Fibroblast of upper back skin (primary cell): ENCODE results near the gene EPB41L4B.
"Not testable (repeated sequence)": the region's sequence is repeated elsewhere in the genome, so short reads cannot be mapped to it uniquely, and the experiment has no call there.

Experiments used
- DNase-seq: peaks from one replicate; pipeline ENCODE4 v3.0.0-alpha.2; 2013

Gene EPB41L4B

DNA sequence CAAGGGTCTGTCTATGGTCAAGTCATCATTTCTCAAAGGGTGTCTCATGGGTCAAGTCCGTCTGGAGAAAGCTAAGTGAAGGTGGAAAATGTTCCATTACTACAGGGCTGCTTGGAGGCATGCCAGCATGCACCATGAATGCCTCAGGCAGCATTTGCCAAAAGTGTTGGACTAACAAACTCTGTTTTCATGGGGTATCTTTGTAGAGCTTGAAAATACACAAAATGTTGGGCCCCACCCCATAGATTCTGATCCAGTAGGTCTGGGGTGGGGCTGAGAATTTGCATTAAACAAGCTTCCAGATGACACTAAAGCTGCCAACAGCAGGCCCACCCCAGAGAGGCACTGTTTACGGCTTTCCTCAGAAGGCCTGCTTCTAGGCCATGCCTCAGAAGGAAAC is 78.8 kb downstream of the EPB41L4B start:
- no peak for DNase-seq

DNA sequence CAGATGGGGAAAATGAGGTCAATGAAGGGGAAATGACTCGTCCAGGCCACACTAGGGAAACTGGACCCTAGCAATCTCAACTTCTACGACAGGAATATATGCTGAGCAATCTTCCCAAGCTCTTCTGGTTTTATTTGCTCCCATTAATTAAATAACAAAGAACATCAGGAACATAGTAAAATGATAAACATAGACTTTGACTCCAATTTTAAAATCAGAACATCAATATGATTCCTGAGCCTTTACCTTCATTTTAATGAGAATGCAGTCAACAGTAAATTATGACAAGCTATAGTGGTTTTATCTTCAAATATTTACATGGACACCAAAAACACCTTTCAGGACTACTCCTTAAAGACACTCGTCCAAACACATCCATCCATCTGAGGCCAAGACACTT is 79.7 kb downstream of the EPB41L4B start:
- DNase-seq = no peak

DNA sequence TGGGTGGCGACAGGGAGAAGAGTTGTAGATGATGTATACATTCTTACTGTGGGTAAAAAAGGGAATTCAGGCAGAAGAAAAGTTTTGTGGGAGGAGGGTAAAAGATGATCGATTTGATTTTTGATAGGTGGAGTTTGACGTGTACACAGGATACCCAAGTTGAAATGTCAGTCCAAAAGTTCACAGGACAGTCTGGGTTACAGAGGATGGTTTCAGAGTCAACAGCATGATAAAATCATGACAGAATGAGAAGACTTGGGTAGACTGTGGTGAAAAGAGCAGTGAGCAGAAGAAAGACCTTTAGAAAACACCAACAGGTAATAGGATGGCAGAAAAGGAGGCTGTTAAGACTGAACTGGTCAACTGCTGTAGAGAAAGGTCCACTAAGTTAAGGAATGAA is 81.6 kb downstream of the EPB41L4B start:
- no peak for DNase-seq

DNA sequence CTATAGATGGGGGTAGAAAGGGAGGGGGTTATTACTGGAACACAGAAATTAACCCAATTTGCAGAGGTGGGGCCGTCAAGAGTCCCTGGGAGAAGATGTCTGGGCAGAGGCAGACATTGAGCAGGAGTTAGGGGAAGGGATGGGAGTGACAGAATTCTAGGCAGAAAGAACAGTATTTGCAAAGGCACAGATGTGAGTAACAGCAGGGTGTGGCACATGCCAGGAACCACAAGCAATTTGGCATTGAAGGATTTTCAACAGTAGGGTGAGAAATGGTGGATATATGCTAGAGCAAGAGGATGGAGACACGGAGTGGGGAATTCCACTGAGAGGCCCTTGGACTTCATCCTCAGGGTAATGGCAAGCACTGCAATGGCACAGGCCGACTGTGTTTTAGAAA is 82.2 kb downstream of the EPB41L4B start:
- no peak for DNase-seq

DNA sequence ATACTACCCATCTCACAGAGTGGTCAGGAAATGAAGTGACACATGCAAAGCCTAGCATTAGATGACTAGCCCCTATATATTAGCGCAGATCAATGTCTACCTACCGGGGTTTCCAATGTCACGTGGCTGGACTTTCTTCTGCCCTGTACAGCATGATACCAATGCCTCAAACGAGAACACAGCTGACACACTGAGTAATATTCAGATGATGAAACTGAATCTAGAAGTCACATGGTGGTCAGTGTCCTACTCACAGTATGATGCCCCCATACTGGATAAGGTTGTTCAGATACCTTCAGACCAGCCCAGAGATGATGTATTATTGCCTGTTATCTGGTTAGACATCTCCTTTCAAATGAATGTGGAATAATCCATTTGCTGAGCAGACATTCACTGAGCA is 82.7 kb downstream of the EPB41L4B start:
- DNase-seq = no peak

DNA sequence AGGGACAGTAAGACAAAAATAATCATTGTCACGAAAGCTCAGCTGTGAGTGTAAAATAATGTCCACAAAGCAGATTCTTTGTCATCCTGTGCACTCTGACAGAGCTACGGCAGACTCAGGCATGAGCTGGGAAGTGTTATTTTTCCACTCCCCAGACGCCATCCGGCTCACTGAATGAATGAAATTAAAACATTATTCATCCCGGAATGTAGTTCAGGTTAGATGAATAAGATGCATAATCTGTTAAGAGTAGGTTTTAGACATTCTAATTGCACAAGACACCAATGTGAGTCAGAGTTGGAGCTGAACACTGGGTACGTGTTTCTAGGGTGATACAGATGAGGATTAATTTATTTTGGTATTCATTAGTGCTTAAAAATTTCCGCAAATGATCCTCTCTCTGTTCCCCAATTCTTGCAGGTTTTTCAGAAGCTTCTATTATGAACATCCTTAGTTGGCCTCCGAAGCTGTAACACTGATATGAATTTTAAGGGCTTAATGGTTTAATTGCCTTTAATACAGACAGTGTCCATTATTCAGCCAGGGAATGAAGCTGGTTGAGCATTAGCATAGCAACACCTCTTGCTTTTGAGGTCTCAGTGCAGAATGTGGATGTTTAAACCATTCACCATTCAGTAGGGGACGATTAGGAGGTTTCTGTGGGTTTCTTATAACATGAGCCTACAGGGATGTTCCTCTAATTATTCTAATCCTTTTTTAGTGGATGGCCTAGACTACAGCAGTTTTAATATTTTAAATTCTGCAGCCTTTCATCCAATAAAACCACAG is 88.2 kb downstream of the EPB41L4B start:
- peak; percentile 72 for DNase-seq

DNA sequence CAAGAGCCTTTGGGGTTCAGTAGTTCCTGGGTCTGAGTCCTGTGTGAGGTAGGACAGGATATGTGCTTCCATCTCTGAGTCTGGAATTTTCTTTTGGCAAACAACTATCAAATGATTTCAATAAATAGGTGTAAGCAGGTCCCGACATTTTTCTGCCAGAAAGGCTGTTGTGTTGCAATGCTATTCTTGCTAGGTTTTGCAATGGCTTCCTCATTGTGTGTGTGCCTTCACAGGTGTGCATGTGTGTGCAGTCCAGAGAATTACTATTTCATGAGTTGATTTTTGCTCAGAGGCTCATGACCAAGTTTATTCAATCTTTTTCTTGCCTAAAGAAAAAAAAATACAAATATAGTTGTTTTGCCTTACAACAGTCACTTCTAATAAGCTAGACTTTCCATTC is 89.3 kb downstream of the EPB41L4B start:
- DNase-seq = no peak

DNA sequence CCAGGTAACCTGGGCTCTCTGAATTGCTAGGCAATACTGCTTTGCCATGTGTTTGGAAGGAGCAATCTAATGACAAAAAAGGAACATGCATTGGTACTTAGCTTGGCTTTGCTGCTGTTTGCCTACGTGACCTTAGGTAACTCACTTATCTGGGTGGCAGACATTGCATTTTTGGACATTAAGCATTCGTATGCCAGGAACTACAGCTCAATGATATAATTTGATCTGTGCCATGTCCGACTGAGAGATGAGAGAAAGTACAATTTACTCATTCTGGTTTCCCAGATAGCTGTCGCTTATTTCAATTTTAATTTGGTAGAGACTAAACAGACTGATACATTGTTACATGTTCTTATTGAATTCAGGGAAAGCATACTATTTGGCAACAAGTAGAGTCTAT is 90.6 kb downstream of the EPB41L4B start:
- DNase-seq = no peak

DNA sequence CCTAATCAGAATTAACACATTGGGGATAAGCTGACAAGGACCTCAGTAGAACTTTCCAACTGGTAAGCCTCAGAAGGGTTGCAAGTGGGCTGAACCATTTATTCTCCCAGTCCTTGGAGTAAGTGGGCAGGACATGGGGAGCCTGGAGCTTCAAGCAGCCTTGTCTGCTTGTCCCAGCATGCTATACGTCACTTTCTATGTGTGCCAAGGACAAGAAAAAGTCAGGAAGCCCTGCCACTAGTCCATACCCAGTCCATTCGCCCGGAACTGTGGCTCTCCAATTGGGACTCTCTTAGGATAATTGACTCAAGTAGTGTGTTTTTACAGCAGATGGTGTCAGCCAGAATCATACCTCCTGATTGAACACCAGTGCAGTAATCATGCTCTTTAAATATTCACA is 91.2 kb downstream of the EPB41L4B start:
- DNase-seq = no peak

DNA sequence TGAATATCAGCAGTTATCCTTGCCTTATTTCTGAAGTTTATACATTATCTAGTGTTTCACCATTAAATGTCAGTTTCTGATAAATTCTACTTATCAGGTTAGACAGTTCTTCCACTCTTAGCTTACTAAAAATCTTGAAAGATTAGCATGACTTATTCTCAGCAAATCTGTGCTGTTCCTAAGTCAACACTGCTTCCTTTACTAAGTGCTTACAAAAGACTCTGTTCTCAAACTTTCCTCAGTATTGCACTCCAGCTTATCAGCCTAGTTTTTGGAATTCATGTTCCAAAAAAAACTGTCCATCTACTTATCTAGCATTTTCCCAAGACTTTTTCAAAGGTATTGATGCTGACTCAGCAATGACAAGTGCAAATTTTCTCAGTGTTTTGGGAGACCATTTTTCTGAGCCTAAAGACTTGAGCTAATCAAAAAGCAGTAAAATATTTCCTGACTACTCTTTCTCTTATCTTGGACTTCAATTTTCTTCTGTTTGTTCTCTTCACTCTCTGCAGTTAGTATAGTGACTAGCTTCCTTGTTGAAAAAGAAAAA is 92.7 kb downstream of the EPB41L4B start:
- no peak for DNase-seq

DNA sequence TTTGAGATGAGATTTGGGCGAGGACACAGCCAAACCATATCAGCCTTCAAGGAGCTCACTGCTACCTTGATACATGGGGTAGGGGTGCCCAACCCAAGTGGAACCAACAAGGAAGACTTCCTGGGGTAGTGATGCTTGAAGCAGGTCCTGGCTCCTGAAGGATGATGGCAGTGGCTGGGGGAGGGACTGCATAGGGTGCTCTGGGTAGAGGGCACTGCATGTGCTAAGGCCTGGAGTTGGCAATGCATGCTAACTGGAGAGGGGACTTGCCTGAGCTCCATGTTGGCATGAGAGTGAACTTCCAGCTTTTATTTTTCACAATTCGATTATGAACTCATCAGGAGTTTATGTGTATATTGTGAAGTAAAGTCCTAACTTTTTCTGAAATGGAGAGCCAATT is 95.2 kb downstream of the EPB41L4B start:
- no peak for DNase-seq

DNA sequence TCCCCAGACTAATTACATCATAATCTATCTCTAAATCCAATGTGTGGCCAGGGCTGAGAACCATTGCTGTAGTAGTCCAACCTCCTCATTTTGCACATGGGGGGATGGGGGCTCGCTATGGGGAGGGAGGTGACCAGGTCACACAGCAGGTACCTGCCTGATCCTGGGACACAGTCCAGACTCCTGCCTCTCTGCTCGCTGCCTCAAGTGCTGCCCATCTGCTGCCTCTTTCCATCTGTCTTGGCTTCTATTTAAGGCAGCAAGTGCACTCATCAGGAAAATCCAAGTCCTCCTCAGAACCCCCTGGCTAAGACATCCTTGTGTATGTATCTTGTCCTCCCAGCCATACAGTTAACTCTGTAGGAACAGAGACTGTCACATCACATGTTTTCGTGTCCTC is 96.1 kb downstream of the EPB41L4B start:
- no peak for DNase-seq

DNA sequence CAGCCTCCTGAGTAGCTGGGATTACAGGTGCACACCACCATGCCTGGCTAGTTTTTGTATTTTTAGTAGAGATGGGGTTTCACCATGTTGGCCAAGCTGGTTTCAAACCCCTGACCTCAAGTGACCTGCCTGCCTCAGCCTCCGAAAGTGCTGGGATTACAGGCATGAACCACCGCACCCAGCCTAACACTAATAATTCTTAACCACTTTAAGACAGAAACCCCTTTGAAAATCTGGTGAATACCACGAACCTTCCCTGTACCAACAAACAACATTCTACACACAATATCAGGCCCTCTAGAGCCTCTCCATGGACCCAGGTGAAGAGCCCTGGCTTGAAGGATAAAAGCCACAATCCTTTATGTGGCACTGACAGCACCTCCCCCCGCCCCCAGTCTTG is 102.6 kb downstream of the EPB41L4B start:
- DNase-seq = not testable (repeated sequence)

DNA sequence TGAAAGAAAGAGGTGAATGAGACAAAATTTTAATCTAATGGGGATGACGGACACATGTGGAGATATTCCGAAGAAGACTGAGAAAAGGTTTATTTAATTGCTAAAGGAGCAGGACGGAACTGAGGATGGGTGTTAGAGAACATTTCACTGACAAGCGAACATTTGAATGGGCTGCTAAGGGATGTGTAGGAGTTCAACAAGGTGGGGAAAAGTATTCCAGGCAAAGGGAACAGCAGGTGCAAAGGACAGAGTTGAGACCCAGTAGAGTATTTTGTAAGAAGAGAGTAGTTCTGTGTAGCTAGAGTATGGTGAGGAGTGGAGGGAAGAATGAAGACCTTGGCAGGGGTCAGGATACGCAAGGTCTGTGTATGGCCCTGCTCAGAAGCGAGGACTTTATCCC is 106.4 kb downstream of the EPB41L4B start:
- DNase-seq = no peak

DNA sequence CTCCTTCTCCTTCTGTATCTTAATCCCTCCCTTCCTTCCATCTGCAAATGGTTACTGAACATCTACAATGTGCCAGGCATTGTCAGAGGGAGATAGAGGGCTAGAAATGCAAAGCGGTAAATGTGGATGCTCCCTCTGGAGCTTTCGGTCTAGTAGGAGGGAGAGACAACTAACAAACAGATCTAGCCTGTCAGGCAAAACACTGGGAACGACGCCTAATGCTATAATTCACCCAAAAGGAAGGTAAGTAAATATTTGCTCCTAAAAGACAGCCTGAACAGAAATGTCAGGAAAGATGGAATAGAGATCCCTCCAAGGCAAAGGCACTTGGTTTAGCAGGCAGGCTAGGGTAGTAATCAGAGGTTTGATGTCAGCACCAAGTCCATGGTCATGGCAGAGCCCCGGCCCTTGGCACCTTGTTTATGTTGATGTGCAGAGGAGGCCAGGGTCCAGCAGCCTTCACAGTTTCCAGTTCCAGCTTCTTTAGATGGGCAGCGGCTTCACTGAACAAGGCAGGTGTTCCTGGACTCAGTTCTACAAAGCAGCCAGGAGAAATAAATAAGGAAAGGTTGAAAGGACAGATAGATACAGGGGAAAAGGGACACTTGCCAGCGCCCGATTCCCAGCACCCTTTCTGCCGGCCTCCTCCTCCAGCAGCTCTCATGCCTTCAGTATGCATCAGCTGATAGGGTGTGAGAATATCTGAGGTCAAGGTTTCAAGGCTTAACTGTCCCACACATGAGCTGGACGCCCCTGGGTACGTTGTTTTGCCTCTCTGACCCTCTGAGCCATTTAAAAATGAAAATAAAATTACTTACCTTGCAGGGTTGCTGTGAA is 107.4 kb downstream of the EPB41L4B start:
- DNase-seq = no peak

DNA sequence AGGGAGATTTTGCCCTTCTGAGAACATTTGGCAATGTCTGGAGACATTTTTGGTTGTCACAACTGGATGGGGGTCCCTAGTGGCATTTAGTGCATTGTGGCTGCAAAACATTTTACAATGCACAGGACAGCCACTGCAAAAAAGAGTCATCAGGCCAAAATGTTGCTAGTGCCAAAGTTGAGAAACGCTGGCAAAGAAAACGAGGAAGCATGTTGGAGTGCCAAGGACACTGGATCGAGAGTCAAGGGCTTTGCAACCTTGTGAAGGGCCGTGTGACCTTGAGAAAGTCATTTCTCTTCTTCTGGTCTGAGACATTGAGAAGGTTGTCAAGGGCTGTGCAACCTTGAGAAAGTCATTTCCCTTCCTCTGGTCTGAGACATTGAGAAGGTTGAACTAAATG is 108.1 kb downstream of the EPB41L4B start:
- no peak for DNase-seq

DNA sequence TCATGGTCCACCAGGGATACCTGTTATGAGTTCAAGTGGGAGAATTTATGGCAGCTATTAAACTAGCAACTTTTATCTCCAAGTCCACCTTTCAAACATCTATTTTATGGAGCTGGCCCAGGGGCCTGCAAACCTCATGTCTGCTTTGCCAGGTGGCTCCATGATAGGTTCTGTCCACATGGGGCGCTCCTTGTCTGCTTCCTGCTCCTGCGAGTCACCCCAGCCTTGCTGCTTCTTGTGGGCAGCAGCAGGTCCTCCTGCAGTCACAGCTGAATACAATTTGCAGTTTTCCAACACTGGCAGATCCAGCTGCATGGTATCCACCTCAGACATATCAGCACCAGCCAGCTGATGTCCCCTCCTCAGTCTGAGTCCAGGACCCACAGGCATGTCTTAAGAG is 114.2 kb downstream of the EPB41L4B start:
- no peak for DNase-seq

DNA sequence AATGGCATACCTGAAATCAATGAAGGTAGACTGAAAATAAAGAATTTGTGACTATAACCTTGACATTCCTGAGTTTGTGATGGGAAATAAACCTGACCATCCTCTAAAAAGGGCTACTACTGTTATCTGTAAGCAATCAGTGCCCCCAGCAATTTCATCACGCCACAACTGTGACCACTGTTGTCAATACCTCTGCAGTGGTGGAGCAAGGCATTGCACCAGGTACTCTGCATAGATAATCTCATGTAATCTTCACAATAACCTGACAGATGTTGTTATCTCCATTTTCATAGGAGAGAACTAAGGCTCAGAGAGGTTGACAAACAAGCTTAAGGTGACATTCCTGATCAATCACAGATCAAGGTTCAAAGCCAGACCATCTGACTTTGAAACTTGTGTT is 115.3 kb downstream of the EPB41L4B start:
- DNase-seq = no peak

DNA sequence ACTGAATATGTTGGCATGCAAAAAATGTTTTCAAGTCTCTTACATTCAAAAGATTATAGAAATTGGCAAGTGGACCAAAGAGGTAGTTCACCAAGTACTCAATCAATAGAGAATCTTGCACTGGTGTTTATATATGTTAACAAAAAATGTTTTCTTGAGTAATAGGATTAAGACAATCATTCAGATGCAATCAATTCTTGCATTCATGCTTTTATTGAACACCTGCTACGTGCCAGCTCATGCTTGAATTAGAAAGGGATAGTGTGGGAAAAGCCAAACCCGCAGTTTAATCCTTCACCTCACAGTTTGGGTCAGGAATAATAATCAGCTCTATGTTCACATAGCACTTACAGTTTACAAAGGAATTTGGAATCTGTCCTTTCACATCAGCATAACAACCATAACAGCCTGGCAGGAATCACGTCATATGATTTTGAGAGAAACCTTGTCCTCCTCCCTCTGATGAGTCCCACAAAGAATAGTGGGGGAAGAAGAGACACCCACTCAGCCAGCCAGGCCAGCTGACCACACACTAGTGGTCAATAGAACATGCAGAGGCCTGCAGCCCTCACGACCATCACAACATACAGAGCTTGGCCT is 117.0 kb downstream of the EPB41L4B start:
- DNase-seq = no peak

DNA sequence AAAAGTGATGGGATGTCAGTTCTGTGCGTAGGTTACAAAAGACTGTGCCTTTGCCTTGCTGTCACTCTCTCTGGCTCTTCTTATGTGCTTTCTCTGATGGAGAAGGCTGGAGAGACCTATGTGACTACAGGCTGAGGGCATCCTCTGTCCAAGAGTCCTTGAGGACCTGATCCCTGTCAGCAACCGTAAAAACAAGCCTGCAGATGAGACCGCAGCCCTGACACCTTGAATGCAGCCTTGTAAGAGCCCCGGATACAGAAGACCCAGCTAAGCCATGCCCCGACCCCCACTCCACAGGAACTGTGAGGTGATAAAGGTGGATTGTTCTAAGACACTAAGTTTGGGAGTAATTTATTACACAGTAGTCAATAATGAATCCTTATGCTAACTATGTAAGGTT is 121.2 kb downstream of the EPB41L4B start:
- DNase-seq = no peak

DNA sequence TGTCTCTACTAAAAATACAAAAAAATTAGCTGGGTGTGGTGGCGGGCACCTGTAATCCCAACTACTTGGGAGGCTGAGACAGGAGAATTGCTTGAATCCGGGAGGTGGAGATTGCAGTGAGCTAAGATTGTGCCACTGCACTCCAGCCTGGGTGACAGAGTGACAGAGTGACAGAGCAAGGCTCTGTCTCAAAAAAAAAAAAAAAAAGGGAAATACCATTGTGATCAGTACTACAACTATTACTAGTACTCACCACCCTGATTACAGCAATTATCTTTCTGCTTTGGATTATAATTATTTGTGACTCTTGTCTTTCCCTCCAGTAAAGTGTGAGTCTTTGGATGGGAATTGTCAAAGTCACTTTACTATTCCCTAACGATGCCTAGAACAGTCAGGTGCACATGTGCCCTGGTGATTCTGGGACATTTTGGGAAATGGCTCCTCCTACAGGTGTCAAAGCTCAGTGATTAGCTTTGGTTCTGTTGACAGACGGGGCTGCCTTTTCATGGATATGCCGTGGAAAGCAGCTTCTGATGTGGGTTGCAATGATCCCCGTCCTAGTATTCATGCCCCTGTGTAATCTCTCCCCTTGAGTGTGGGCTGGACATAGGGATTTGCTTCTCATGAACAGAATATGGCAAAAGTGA is 122.0 kb downstream of the EPB41L4B start:
- no peak for DNase-seq

DNA sequence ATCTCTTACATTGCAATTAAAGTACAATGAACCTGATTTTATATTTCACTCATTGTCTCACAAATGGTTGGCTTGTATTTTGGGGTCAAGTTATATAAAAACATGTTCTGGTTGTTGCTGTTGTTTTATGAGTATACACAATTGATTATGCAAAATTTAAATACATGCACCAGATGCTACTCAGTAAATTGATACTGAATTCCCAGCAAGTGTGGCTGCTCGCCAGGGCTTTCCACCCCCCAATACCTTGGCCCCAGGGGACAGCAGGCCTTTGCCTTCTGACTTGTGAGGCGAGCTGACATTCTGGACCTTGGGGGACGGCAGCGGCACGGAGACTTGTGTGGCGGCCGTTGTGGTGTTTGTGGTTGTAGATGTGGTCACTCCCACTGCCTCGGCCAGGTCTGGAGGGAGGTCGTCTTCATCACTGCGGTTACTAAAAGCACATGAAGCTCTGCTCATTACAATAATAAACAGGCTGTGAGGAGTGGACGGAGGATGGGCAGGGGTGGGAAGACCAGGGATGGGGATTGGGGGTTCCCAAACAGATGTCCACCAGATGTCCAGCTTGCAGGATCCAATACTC is 126.8 kb downstream of the EPB41L4B start:
- peak; percentile 26 for DNase-seq
